RWPE1 (cell line): ENCODE measurements around the gene HOXD8.

ENCODE experiments used
- CTCF ChIA-PET: fragments of 350-600 bp; sonication (Branson Sonifier 250); formaldehyde crosslinking; extraction: SDS; loops from one replicate; lab custom pipeline; 2021; lab: Yijun Ruan, JAX
- POLR2A ChIA-PET: fragments of 400-600 bp; formaldehyde crosslinking; extraction: SDS; loops from one replicate; lab custom pipeline; 2020; ENCODE audit warnings: antibody characterized with exemption; ENCODE audit not compliant: low non-redundant PET; lab: Yijun Ruan, JAX
- DNase-seq: peaks from one replicate; pipeline ENCODE4 v3.0.0; 2012; ENCODE audit warnings: low spot score
- H3K27ac ChIP-seq: fragments of 450-650 bp; 2 replicates; pipeline ENCODE4 v1.5.1; 2017
- TF ChIP-seq, protein P1 (sequence below): fragments of 450-650 bp; conservative IDR thresholded peaks from 2 replicates; pipeline ENCODE4 v1.5.1; 2017; ENCODE audit warnings: low read depth, mild to moderate bottlenecking

The HOXD8 gene

DNA sequence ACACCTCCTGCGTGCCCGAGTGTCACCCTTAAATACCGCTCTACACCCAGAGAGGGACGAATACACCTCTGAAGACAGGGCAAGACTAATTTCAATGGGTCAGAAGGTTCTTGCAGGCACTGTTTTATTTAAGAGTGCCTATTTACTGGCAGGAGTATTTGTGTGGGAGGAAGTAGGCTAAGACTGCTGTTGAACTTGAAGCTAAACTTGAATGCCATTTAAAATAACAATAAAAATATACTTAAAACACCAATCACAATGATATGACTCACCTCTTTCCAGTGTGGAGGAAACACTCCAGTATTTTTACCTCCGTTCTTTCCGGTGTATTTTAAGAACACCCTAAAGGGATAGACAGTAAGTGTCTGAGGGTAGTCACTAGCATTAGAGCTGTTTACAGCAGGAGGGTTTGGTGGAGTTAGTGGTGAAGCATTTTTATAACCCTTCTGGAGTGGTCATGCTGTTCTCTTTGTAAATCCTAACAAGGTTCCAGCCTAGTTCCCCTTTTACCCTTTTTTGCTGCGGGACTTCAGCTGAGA is 49.3 kb downstream of the HOXD8 start:
- ChIA-PET POLR2A (no interaction called here), CTCF (interaction anchor here (0.9 to 1.1 kb wide), 2 partner anchors 376 to 459 kb away, joined by 4 read pairs; no protein-coding TSS in a partner anchor)
- peak overlapping the region; percentile 89 for H3K27ac ChIP-seq
- DNase-seq = peak; percentile 21
- TF ChIP-seq, protein P1, sequence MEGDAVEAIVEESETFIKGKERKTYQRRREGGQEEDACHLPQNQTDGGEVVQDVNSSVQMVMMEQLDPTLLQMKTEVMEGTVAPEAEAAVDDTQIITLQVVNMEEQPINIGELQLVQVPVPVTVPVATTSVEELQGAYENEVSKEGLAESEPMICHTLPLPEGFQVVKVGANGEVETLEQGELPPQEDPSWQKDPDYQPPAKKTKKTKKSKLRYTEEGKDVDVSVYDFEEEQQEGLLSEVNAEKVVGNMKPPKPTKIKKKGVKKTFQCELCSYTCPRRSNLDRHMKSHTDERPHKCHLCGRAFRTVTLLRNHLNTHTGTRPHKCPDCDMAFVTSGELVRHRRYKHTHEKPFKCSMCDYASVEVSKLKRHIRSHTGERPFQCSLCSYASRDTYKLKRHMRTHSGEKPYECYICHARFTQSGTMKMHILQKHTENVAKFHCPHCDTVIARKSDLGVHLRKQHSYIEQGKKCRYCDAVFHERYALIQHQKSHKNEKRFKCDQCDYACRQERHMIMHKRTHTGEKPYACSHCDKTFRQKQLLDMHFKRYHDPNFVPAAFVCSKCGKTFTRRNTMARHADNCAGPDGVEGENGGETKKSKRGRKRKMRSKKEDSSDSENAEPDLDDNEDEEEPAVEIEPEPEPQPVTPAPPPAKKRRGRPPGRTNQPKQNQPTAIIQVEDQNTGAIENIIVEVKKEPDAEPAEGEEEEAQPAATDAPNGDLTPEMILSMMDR = no peak

DNA sequence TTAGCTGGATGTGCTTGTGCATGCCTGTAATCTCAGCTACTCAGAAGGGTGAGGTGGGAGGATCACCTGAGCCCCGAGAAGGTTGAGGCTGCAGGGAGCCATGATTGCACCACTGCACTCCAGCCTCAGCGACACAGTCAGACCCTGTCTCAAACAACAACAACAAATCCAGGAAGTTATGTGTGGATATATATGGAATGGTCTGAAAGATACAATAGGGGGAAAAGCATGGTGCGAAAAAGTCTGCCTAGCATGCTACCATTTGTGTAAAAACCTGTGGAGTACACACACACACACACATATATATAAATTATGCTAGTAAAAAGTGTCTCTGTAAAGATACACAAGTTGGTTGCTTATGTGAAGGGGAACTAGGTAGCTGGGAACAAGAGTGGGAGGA is 52.0 kb downstream of the HOXD8 start:
- no peak overlapping the region for H3K27ac ChIP-seq
- ChIA-PET POLR2A (no interaction called here), CTCF (no interaction called here)
- TF ChIP-seq, protein P1 = no peak
- no peak for DNase-seq
